HCT116 (cell line): ENCODE measurements around the gene BRINP1.

Source experiments
- CEBPB ChIP-seq: IDR thresholded peaks from 2 replicates; pipeline ENCODE4 v1.6.1; 2012; ENCODE audit warnings: low read depth
- CTCF ChIP-seq, 3 experiments: fragments of 200-600 bp in 1 of 3; sonication (generic) in 1 of 3; IDR thresholded peaks in 2 of 3; conservative IDR thresholded peaks in 1 of 3; 2 replicates each; pipeline ENCODE4 v1.5.1; 2012 to 2017; ENCODE audit warnings: low read depth in 2 of 3, low read length in 2 of 3, antibody characterized with exemption in 1 of 3, borderline replicate concordance in 1 of 3, control low read depth in 1 of 3, mild to moderate bottlenecking in 1 of 3, mixed read lengths in 1 of 3, mixed run types in 1 of 3, moderate library complexity in 1 of 3; ENCODE audit not compliant: insufficient read depth in 1 of 3
- ELF1 ChIP-seq: IDR thresholded peaks from 2 replicates; pipeline ENCODE4 v1.6.1; 2012; ENCODE audit warnings: low read depth, borderline replicate concordance
- EZH2 ChIP-seq: fragments of 200-600 bp; sonication (generic); IDR thresholded peaks from 2 replicates; pipeline ENCODE4 v1.6.1; 2017; ENCODE audit warnings: antibody characterized with exemption, mixed run types
- FOSL1 ChIP-seq: IDR thresholded peaks from 2 replicates; pipeline ENCODE4 v1.6.1; 2012; ENCODE audit warnings: low read depth
- POLR2A ChIP-seq: IDR thresholded peaks from 2 replicates; pipeline ENCODE4 v1.7.0; 2011; ENCODE audit warnings: borderline replicate concordance; ENCODE audit not compliant: insufficient read depth, insufficient read length; ENCODE audit errors: extremely low read depth
- POLR2AphosphoS5 ChIP-seq: IDR thresholded peaks from 2 replicates; pipeline ENCODE4 v1.6.1; 2011; ENCODE audit warnings: mild to moderate bottlenecking, low read depth, low read length, moderate library complexity
- REST ChIP-seq: IDR thresholded peaks from 2 replicates; pipeline ENCODE4 v1.6.1; 2012; ENCODE audit warnings: low read depth
- SIN3A ChIP-seq: IDR thresholded peaks from 2 replicates; pipeline ENCODE4 v1.6.1; 2012; ENCODE audit warnings: low read depth
- SP1 ChIP-seq: IDR thresholded peaks from 2 replicates; pipeline ENCODE4 v1.6.1; 2012; ENCODE audit warnings: low read depth
- YY1 ChIP-seq: IDR thresholded peaks from 2 replicates; pipeline ENCODE4 v1.6.1; 2011; ENCODE audit warnings: low read length, low read depth, moderate library complexity, mild to moderate bottlenecking; ENCODE audit not compliant: insufficient replicate concordance; ENCODE audit errors: extremely low read depth
- ZNF274 ChIP-seq: fragments of 200-500 bp; sonication (Bioruptor generic); IDR thresholded peaks from 2 replicates; pipeline ENCODE4 v1.6.1; 2014; ENCODE audit warnings: mild to moderate bottlenecking, low read depth, low read length, inconsistent platforms

- no peak for TF ChIP-seq CTCF (IDR thresholded peaks at IDR 0.05 in 2 of 3, conservative IDR thresholded peaks at IDR 0.05 in 1 of 3; ENCODE audit: borderline replicate concordance in 1 of 3, insufficient read depth in 1 of 3, low read depth in 2 of 3, low read length in 2 of 3)
- no peak for TF ChIP-seq REST
- TF ChIP-seq POLR2AphosphoS5 = no peak
- TF ChIP-seq ELF1 = no peak
- TF ChIP-seq ZNF274 = no peak
- TF ChIP-seq EZH2 = no peak
- no peak for TF ChIP-seq SP1
- no peak for TF ChIP-seq POLR2A
- TF ChIP-seq SIN3A = no peak
- TF ChIP-seq CEBPB = no peak
- no peak for TF ChIP-seq FOSL1
- no peak for TF ChIP-seq YY1
Observed at GRCh38 chr9:119283078-119283794, 86.0 kb downstream of the BRINP1 start.
